ENCODE results near the gene WNT9B.

GRCh38 chr17:46908068-46908737, 56.8 kb downstream of the WNT9B start:
- TF ChIP-seq CTCF (conservative IDR thresholded peaks at IDR 0.05; ENCODE audit: low read depth, low read length) (no peak), EZH2phosphoT487 (IDR thresholded peaks at IDR 0.05; ENCODE audit: borderline replicate concordance, low read length) (no peak)
